Mammary epithelial cell (primary cell): ENCODE measurements around the gene HTATSF1.

ENCODE experiments used
- CTCF ChIP-seq, 2 donors: IDR thresholded peaks in 1 of 2; conservative IDR thresholded peaks in 1 of 2; 2 replicates each; pipeline ENCODE4 v1.5.1; 2011 to 2012; ENCODE audit warnings: inconsistent platforms in 2 of 2, low read length in 2 of 2, mild to moderate bottlenecking in 2 of 2, control low read depth in 1 of 2, low read depth in 1 of 2; ENCODE audit not compliant: insufficient read depth in 1 of 2; ENCODE audit errors: extremely low read depth in 1 of 2
- EZH2 ChIP-seq: IDR thresholded peaks from 2 replicates; pipeline ENCODE4 v1.6.1; 2012; ENCODE audit warnings: low read length, inconsistent platforms, borderline replicate concordance

GRCh38 chrX:136546371-136546781 lies 49.0 kb downstream of the HTATSF1 start:
- TF ChIP-seq EZH2 (no peak), CTCF (conservative IDR thresholded peaks at IDR 0.05 in 1 of 2, IDR thresholded peaks at IDR 0.05 in 1 of 2; ENCODE audit: extremely low read depth in 1 of 2, insufficient read depth in 1 of 2, low read depth in 1 of 2, low read length in 2 of 2) (no peak)
